DOHH2 (cell line): Measurements from ENCODE around the gene NOL8.

Experiments used
- H3F3A ChIP-seq: fragments of 200-600 bp; sonication (generic), shearing (Covaris generic); 2 replicates; pipeline ENCODE4 v1.6.0; 2016; ENCODE audit warnings: antibody characterized with exemption, mild to moderate bottlenecking; ENCODE audit not compliant: control insufficient read depth, insufficient read depth
- H3K27ac ChIP-seq: fragments of 200-600 bp; sonication (generic); 2 replicates; pipeline ENCODE4 v1.5.1; 2014; ENCODE audit warnings: low read depth, mild to moderate bottlenecking, low read length, moderate library complexity
- H3K27me3 ChIP-seq: fragments of 200-600 bp; sonication (generic); 2 replicates; pipeline ENCODE4 v1.6.1; 2014; ENCODE audit warnings: mild to moderate bottlenecking, low read length, mixed read lengths; ENCODE audit not compliant: control insufficient read depth
- H3K36me3 ChIP-seq: fragments of 200-600 bp; sonication (generic); 2 replicates; pipeline ENCODE4 v1.6.1; 2014; ENCODE audit warnings: mild to moderate bottlenecking, low read length, moderate library complexity, mixed read lengths; ENCODE audit not compliant: control insufficient read depth
- H3K4me1 ChIP-seq: fragments of 200-600 bp; sonication (generic); 2 replicates; pipeline ENCODE4 v1.6.1; 2014; ENCODE audit warnings: mild to moderate bottlenecking, low read length, mixed read lengths; ENCODE audit not compliant: control insufficient read depth
- H3K4me2 ChIP-seq: fragments of 200-600 bp; sonication (generic); 2 replicates; pipeline ENCODE4 v1.6.0; 2014; ENCODE audit warnings: mild to moderate bottlenecking, low read length, moderate library complexity
- H3K4me3 ChIP-seq: fragments of 200-600 bp; sonication (generic); 2 replicates; pipeline ENCODE4 v1.5.1; 2014; ENCODE audit warnings: mild to moderate bottlenecking, low read length, mixed read lengths
- H3K79me2 ChIP-seq: fragments of 200-600 bp; sonication (generic); 2 replicates; pipeline ENCODE4 v1.6.1; 2014; ENCODE audit warnings: mild to moderate bottlenecking, low read length, mixed read lengths; ENCODE audit not compliant: control insufficient read depth
- H3K9me2 ChIP-seq: fragments of 200-600 bp; sonication (generic); replicated peaks from 2 replicates; pipeline ENCODE4 v1.6.1; 2014; ENCODE audit warnings: mild to moderate bottlenecking, low read length, mixed read lengths; ENCODE audit not compliant: control insufficient read depth
- H3K9me3 ChIP-seq: fragments of 200-600 bp; sonication (generic); 2 replicates; pipeline ENCODE4 v1.6.1; 2014; ENCODE audit warnings: antibody characterized with exemption, low read length, mixed read lengths; ENCODE audit not compliant: control insufficient read depth, insufficient read depth
- H4K20me1 ChIP-seq: fragments of 200-600 bp; sonication (generic); 2 replicates; pipeline ENCODE4 v1.6.0; 2014; ENCODE audit warnings: low read depth, mild to moderate bottlenecking, antibody characterized with exemption, low read length, moderate library complexity; ENCODE audit not compliant: control insufficient read depth, insufficient read depth
- CTCF ChIP-seq: fragments of 200-600 bp; sonication (generic); IDR thresholded peaks from one replicate; pipeline ENCODE4 v1.5.1; 2014; ENCODE audit warnings: antibody characterized with exemption, mild to moderate bottlenecking, low read depth, low read length; ENCODE audit not compliant: poor library complexity, severe bottlenecking
- EZH2phosphoT487 ChIP-seq: fragments of 200-600 bp; sonication (generic); IDR thresholded peaks from 2 replicates; pipeline ENCODE4 v1.6.1; 2017; ENCODE audit warnings: borderline replicate concordance, mild to moderate bottlenecking, antibody characterized with exemption, low read length, moderate library complexity, mixed read lengths

NOL8 gene

GRCh38 chr9:92298036-92298435 is 27.1 kb downstream of the NOL8 start:
- H3F3A ChIP-seq, result peaks cover 40% of the 10 kb centered on the region
- no peak overlapping the region for H3K27ac ChIP-seq
- no peaks in the 10 kb centered on the region for H4K20me1 ChIP-seq
- no peak overlapping the region for H3K4me2 ChIP-seq
- H3K79me2 ChIP-seq, result peaks cover 30% of the 10 kb centered on the region
- no peaks in the 10 kb centered on the region for H3K9me3 ChIP-seq
- no peaks in the 10 kb centered on the region for H3K9me2 ChIP-seq
- peaks cover 64% of the 10 kb centered on the region for H3K4me1 ChIP-seq
- H3K27me3 ChIP-seq, result no peaks in the 10 kb centered on the region
- no peak for TF ChIP-seq CTCF
- no peak for TF ChIP-seq EZH2phosphoT487
- H3K4me3 ChIP-seq, result no peak overlapping the region
- H3K36me3 ChIP-seq, result peaks cover 82% of the 10 kb centered on the region

GRCh38 chr9:92297611-92298010 is 27.5 kb downstream of the NOL8 start:
- no peaks in the 10 kb centered on the region for H3K9me3 ChIP-seq
- peaks cover 34% of the 10 kb centered on the region for H3K79me2 ChIP-seq
- no peaks in the 10 kb centered on the region for H3K27me3 ChIP-seq
- no peak overlapping the region for H3K4me2 ChIP-seq
- H3K27ac ChIP-seq, result no peak overlapping the region
- no peak overlapping the region for H3K4me3 ChIP-seq
- peaks cover 64% of the 10 kb centered on the region for H3K4me1 ChIP-seq
- H3K9me2 ChIP-seq, result no peaks in the 10 kb centered on the region
- H3K36me3 ChIP-seq, result peaks cover 82% of the 10 kb centered on the region
- H4K20me1 ChIP-seq, result no peaks in the 10 kb centered on the region
- peaks cover 40% of the 10 kb centered on the region for H3F3A ChIP-seq
- TF ChIP-seq CTCF (no peak), EZH2phosphoT487 (no peak)

GRCh38 chr9:92295827-92296258 is 29.3 kb downstream of the NOL8 start:
- Histone ChIP-seq H3K9me3 (no peaks in the 10 kb centered on the region), H3K36me3 (peaks cover 82% of the 10 kb centered on the region), H3K79me2 (peaks cover 52% of the 10 kb centered on the region), H3F3A (peaks cover 37% of the 10 kb centered on the region), H3K4me3 (peak overlapping the region; percentile 80), H3K27me3 (no peaks in the 10 kb centered on the region), H3K27ac (peak overlapping the region; percentile 88), H3K4me2 (peak overlapping the region; percentile 83), H4K20me1 (peaks cover 5% of the 10 kb centered on the region; the same call in 1 of the 2 replicates), H3K9me2 (no peaks in the 10 kb centered on the region), H3K4me1 (peaks cover 74% of the 10 kb centered on the region)
- TF ChIP-seq CTCF, result no peak
- TF ChIP-seq EZH2phosphoT487, result no peak
